Brain microvascular endothelial cell (primary cell): Measurements from ENCODE around the gene FNDC4.

ENCODE experiments used
- DNase-seq: peaks from one replicate; pipeline ENCODE4 v3.0.0-alpha.2; 2020
- H3K27ac ChIP-seq: fragments of 250-450 bp; sonication (Bioruptor Pico); 2 replicates; pipeline ENCODE4 v1.5.1; 2020; ENCODE audit warnings: mild to moderate bottlenecking, moderate library complexity
- H3K27me3 ChIP-seq: fragments of 250-450 bp; sonication (Bioruptor Pico); replicated peaks from 2 replicates; pipeline ENCODE4 v1.5.1; 2020; ENCODE audit warnings: mild to moderate bottlenecking
- H3K36me3 ChIP-seq: fragments of 250-450 bp; sonication (Bioruptor Pico); replicated peaks from 2 replicates; pipeline ENCODE4 v1.5.1; 2020; ENCODE audit warnings: mild to moderate bottlenecking
- H3K4me3 ChIP-seq: 2 replicates; pipeline ENCODE4 v1.5.1; 2011; ENCODE audit warnings: low read depth, mild to moderate bottlenecking, control low read depth, low read length, moderate library complexity
- in situ Hi-C: cut with HindIII; loops from 2 replicates; pipeline ENCODE4 v1.10.0; 2017; ENCODE audit warnings: low sequenced_read_pairs, low pct_ligation_motif_present
- TF ChIP-seq, protein P1 (sequence below): IDR thresholded peaks from 2 replicates; pipeline ENCODE4 v1.5.1; 2011; ENCODE audit warnings: low read depth, mild to moderate bottlenecking, moderate library complexity, low read length, control low read depth, inconsistent platforms; ENCODE audit errors: missing control alignments

FNDC4 gene

DNA sequence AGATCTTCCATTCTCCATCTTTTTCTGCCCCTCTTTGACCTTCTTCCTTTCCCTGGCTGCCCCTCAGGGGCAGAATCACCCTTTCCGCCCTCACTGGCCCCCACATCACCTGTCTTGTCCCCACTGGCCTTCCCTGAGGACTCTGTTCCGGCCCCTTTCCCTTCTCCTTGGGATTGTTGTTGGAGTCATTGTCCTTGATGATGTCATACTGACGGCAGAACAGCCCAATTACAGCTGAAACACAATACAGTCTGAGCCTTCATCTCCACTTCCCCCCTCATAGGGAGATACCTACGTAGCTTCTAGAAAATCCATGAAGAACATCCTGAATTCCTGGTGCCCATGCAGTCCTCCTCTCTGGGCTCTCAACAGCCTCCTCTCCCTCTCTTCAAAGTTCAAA, 2.4 kb downstream of the FNDC4 start:
- DNase-seq, result no peak
- TF ChIP-seq, protein P1, sequence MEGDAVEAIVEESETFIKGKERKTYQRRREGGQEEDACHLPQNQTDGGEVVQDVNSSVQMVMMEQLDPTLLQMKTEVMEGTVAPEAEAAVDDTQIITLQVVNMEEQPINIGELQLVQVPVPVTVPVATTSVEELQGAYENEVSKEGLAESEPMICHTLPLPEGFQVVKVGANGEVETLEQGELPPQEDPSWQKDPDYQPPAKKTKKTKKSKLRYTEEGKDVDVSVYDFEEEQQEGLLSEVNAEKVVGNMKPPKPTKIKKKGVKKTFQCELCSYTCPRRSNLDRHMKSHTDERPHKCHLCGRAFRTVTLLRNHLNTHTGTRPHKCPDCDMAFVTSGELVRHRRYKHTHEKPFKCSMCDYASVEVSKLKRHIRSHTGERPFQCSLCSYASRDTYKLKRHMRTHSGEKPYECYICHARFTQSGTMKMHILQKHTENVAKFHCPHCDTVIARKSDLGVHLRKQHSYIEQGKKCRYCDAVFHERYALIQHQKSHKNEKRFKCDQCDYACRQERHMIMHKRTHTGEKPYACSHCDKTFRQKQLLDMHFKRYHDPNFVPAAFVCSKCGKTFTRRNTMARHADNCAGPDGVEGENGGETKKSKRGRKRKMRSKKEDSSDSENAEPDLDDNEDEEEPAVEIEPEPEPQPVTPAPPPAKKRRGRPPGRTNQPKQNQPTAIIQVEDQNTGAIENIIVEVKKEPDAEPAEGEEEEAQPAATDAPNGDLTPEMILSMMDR, result no peak
- Histone ChIP-seq H3K36me3 (no peaks in the 10 kb centered on the region), H3K27ac (no peak overlapping the region), H3K4me3 (no peak overlapping the region), H3K27me3 (no peaks in the 10 kb centered on the region)
- in situ Hi-C loops, result no loop called here

DNA sequence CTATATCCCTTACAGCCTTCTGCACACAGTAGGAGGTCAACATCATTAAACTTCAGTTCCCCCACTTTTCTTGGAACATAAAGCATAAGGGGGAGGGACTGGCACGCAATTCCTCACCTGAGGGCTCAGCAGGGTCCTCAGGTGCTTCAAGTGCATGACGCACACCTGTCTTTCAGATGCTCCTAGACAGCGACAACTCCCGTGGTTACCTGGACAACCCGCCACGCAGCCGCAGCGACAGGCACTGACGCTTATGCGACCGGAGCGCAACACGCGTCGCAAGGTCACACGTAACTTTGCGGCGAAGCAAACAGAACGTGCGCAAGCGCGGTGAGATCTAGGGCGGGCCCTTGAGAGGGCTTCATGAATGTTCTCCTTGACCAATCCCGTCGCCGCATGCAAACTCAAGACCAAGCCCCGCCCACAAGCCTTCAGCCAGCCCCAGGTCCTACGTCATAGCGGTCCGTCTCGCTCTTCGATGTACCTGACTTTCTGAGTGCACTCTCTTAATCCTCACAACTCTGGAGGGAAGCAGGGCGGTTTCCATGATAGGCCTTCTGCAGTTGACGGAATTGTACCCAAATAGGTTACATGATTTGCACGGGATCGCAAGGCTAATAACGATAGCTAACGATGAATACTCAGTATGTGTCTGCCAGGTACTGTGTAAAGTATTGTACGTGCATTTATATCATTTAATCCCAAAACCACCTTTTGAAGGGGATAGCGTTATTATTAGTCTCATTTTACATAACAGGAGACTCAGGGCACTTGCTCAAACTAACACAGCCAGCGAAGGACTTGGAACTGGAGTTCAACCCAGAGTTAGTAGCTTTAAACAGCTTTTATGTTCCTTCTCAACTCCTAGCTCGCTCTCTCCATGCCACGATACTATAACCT, 5.3 kb downstream of the FNDC4 start, which contains the start of gene IFT172:
TSS of gene IFT172 (minus strand) at position 246 of the 900 bp plus-strand sequence. CDS start at position 156, 90 bp downstream.
- TF ChIP-seq, protein P1, result no peak
- H3K27me3 ChIP-seq, result no peaks in the 10 kb centered on the region
- H3K27ac ChIP-seq, result peak within 1 kb of the TSS; percentile 43
- no peaks in the 10 kb centered on the region for H3K36me3 ChIP-seq
- peak within 1 kb of the TSS; percentile 78 for H3K4me3 ChIP-seq
- peak; percentile 98 for DNase-seq
- in situ Hi-C loops, result no loop called here

DNA sequence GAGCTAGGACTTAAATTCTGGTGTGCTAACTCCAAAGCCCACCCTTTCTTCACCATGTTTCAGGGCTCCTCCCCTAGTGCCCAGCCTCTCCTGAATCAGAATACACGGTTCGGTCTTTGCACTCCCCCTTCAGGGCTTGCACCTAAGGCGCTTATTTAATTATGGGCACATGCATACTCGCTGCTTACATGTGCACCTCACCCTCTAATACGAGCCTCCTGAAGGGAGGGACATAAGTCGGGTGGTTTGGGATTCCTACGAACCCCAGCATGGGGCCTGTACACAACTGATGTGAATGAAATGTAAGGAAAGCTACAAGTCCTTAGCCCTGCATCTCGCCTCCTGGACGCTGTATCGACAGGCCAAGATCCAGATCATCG, 5.9 kb downstream of the FNDC4 start:
- TF ChIP-seq, protein P1, result peak; percentile 40
- H3K27ac ChIP-seq, result peak overlapping the region; percentile 43
- in situ Hi-C loops, result no loop called here
- H3K27me3 ChIP-seq, result no peaks in the 10 kb centered on the region
- H3K4me3 ChIP-seq, result peak overlapping the region; percentile 78
- H3K36me3 ChIP-seq, result peaks cover under 1% of the 10 kb centered on the region
- no peak for DNase-seq

DNA sequence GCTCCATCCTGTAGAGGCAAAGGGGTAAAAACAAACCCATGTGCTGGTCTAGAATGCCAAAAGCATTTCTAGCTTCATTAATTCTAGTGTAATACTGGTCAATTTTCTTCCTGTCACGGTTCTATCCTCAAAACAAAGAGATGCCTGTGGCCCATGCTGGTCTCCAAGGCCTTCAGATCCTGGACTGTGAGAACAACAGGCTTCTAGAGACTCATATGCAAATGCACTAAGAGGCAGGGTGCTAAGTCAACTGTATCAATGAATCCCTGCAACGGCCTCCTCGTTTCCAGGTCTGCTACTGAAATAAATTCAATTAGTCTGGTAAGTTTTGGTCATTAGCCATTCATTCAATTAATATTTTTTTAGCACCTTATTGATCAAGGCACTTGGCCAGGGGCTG, 9.5 kb downstream of the FNDC4 start:
- Histone ChIP-seq H3K27me3 (no peaks in the 10 kb centered on the region), H3K27ac (no peak overlapping the region), H3K4me3 (no peak overlapping the region), H3K36me3 (peaks cover 9% of the 10 kb centered on the region)
- TF ChIP-seq, protein P1, result no peak
- in situ Hi-C loops, result no loop called here
- no peak for DNase-seq

DNA sequence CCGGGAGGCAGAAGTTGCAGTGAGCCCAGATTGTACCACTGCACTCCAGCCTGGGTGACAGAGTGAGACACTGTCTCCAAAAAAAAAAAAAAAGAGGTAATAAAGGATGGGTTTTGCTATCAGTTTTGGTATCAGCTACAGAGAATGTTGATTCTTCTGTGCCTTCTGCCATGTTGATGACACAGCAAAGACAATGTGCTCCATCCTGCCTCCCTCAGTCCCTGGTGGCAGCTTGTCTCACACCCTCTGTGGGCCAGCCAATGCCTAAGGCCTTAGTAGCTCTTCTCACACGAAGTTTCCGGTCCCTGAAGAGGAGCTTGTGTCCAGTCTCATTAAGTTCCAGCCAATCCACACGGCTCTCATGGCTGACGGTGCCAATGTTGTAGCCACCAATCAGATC, 23.0 kb downstream of the FNDC4 start:
- TF ChIP-seq, protein P1, result no peak
- Histone ChIP-seq H3K4me3 (no peak overlapping the region), H3K27ac (no peak overlapping the region), H3K36me3 (peaks cover 26% of the 10 kb centered on the region), H3K27me3 (no peaks in the 10 kb centered on the region)
- in situ Hi-C loops, result no loop called here
- no peak for DNase-seq

DNA sequence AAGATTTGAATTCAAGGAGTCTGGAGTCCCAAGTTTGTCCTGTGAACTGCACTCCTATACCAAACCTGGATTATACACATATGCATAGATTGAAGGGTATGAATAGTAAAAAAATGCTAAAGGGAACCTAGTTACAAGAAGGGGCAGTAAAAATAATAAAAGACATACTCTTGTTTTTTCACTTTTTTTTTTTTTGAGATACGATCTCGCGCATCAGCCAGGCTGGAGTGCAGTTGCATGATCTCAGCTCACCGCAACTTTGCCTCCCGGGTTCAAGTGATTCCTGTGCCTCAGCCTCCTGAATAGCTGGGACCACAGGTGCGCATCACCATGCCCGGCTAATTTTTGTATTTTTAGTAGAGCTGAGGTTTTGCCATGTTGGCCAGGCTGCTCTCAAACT, 30.6 kb downstream of the FNDC4 start:
- TF ChIP-seq, protein P1, result no peak
- DNase-seq, result no peak
- Histone ChIP-seq H3K27ac (no peak overlapping the region), H3K36me3 (peaks cover 2% of the 10 kb centered on the region), H3K4me3 (no peak overlapping the region), H3K27me3 (no peaks in the 10 kb centered on the region)
- in situ Hi-C loops, result no loop called here
